HG02763 (cell line): ENCODE data around the gene DZIP1.
A peak's percentile ranks its signal among the peaks of the same experiment; 100 is the strongest.
"Not testable (repeated sequence)": the region's sequence is repeated elsewhere in the genome, so short reads cannot be mapped to it uniquely, and the experiment has no call there.

Source experiments
- ATAC-seq: cut with Tn5 transposase; IDR thresholded peaks from one replicate; pipeline ENCODE4 v1.9.1; 2021; ENCODE audit warnings: mild to moderate bottlenecking, moderate library complexity; ENCODE audit not compliant: unreplicated experiment

The DZIP1 gene

GRCh38 chr13:95605448-95606125, 38.9 kb downstream of the DZIP1 start:
- no peak for ATAC-seq

DNA sequence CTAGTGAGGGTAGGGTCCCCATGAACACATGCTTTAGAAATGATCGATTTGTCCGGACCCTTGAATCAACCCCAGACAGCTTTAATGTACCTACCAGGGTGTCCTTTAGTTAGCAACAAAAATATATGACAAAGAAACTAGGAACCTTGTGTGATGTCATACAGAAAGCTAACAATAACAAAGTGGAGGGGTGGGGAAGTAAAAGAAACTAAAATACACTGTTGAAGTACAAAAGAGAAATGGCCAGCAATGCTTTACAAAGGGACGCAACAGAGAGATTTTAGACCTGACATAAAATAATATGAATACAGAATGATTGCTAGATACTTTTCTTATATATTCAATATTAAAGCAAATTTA, 40.0 kb downstream of the DZIP1 start:
- no peak for ATAC-seq

DNA sequence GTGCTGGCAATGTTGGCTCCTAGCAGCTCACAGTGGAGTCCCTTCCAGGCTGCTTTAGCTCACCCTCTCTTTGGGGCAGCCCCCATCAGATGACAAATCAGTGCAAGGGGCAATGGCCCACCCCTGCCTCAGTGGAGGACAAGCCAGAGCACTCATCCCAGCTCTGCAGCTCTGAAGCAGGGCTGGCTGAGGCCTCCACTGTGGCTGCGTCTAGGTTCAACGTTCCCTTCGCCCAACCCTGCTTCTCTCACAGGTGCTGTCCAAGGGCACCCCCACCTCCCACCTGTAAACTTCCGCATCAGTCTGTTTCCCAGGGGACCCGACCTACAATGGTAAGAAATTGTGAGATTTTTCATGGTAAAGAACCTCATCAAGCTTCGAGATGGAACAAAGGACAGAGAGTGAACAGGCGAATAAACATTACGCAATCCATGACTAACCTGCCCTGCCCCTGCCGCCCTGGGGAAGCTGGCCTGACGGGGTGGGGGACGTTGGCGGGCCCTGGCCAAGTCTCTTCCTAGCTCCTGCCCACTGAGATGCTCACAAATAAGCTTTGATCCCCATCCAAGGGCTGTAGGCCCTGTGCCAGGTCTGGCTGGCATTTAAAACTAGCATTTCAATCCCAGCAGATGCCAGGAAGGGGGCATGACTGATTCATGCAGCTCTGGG, 40.5 kb downstream of the DZIP1 start:
- no peak for ATAC-seq

DNA sequence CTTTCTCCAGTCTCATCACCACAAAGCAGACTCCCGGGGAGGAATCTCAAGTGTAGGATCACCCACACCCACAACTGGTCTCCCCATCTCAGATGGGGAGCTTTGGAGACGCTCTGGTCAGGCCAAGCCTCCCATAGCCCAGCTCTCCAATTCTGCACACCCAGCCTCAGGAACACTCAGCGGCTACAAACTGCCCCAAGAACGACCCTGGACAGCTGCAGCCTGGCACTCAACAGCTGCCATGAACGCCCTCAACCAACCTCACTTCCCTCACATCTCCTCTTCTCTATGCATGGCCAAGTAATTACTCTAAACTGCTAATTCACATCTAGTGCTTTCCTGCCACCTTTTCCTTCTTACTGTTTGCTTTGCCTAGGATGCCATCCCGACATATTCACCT, 42.6 kb downstream of the DZIP1 start:
- ATAC-seq = no peak

DNA sequence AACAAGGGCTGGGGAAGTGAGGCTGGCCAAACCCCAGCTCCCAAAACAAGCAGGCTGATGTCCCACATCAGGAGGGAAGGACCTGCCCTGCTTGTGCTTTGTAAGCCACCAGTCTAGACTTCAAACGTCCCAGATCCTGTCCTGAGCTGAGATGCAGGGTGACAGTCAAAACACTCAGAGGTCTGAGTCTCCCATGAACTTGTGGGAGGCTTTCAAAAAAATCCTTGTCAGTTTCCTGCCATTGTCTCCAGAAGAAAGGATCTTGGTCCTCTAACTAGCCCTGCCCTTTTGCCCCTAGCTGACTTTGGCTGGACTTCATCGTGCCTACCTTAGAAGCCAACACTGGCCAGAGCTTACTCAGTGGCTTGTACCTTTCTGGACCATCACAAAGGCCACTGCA, 43.3 kb downstream of the DZIP1 start:
- no peak for ATAC-seq

GRCh38 chr13:95596701-95597100, 47.8 kb downstream of the DZIP1 start:
- no peak for ATAC-seq

- no peak for ATAC-seq
Observed at GRCh38 chr13:95593462-95593861, 51.0 kb downstream of the DZIP1 start.

DNA sequence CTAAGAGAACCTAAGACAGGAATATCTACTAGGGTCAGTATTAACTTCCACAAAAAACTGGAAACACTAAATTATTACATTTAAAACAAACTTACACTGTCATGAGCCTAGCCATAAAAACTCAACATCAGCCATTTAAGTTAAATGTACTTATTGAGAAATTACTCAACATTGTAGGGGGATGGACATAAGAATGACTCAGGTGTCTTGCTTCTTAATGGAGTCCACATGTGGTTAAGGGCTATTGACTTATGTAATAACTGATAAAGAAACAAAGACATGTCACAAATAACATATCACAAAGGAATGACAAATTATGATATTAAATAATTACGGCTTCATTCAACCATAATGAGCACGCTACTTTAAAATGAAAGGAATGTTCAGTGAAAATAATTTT, 55.8 kb downstream of the DZIP1 start:
- ATAC-seq = no peak

DNA sequence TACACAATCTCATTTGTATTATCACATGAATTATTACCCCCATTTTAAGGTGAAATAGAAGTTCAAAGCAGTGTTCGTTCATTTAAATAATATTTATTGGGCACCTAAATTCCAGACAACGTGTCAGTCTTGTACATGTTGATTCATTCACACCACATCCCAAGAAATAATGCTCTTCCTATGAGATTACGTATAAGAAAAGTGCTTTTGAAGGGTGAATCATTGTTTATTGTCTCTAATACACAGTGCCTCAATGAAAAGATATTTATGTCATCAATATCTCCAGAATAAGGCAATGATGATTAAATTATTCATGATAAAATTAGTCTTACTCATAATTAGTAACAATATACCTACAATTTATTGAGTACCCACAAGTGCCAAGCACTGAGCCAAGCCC, 56.4 kb downstream of the DZIP1 start:
- ATAC-seq = no peak

DNA sequence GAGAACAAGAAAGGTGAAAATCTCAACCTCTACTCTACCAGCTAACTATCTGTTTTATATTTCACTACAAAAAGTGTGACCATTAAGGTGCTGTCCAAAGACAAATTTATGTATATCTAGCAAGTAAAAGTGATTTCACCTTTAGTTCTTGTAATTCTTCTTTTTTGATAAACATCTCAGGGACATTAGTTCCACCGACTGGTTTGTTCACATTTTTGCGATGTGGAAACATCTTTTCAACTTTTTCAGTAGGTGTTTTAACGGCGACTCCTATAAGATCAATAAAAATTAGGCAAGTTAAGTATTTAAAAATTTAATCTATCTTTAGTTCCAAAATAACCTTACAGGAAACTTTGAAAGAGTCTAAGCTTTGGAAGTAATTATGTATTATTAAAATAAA, 58.6 kb downstream of the DZIP1 start:
- ATAC-seq = no peak

- peak; percentile 78 for ATAC-seq
Observed at GRCh38 chr13:95579303-95579702, 65.2 kb downstream of the DZIP1 start.

DNA sequence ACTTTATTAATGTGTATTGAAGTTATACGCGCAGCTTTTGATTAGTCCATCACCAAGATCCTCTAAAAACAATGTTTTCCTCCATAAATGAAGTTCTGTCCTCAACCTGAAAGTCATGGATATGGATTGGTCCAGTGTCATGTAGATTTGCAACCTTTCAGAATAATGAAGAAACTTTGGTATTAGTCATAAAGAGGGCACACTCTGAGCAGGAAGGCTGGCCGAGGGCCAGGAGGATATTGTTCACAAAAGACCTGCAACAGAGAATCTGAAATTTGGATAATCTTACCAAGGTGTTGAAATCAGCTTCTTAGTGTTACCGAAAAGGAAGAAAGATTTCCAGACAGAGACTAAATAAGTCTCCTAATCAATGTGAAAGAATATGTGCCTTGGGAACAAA, 71.3 kb downstream of the DZIP1 start:
- ATAC-seq = no peak

GRCh38 chr13:95571941-95572340, 72.6 kb downstream of the DZIP1 start:
- ATAC-seq = no peak

GRCh38 chr13:95570016-95570415, 74.5 kb downstream of the DZIP1 start:
- ATAC-seq = no peak

DNA sequence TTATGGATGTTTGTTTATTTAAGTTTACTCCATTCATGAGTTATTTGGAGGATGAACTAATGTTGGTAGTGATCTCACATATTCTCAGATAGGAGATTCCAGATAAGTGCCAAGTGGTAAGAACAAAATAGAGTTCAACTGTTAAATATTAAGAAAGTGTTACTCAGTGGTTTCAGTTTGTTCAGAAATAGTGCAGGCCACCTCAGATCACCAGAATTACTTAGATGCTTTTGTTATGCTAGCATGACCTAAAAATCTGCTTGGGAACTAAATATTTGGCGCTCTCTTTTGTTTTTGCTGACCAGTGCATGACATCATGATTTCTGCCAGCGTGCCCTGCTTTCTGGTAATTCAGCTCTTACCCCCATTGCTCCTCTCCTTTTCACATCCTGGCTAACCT, 76.4 kb downstream of the DZIP1 start:
- ATAC-seq = no peak

DNA sequence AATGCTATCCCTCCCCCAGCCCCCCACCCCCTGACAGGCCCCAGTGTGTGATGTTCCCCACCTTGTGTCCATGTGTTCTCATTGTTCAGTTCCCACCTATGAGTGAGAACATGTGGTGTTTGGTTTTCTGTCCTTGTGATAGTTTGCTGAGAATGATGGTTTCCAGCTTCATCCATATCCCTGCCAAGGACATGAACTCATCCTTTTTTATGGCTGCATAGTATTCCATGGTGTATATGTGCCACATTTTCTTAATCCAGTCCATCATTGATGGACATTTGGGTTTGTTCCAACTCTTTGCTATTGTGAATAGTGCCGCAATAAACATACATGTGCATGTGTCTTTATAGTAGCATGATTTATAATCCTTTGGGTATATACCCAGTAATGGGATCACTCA, 78.7 kb downstream of the DZIP1 start:
- ATAC-seq = not testable (repeated sequence)

GRCh38 chr13:95564733-95565291, 79.7 kb downstream of the DZIP1 start:
- ATAC-seq = no peak

- no peak for ATAC-seq
Observed at GRCh38 chr13:95564091-95564490, 80.4 kb downstream of the DZIP1 start.

DNA sequence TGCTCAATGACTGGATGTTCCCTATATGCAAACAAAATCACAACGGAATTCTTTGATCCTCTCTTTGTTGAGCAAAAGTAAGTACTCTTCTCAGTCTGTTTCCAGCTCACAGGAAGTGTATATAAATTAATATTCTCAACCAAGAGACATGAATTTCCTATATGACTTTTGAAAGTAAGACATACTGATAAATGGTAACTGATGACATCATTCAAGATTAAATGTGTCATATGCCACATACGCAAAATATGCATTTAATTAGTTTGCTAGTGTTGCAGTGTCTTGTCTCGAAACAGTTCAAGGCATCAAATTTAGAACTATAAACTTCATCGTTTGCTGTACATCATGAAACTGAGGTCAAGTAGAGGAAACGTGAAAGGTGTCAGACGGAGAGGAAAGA, 84.1 kb downstream of the DZIP1 start:
- no peak for ATAC-seq

DNA sequence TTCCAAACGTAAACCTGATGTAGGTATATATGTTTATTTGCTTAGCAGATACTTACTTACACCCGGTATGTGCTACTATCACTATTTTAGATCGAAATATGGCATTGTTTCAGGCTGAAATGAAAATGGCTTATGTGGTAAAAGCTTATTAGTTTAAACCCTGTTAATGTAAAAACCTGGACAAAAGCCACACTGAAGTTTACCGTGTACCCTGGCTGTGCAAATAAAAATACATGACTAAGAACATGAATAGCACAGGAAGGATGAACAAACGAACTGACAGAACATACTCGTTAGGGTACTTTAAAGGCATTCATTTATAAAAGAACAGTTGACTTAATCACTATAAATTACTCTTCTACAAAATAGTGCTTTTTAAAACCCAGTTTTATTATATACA, 85.4 kb downstream of the DZIP1 start:
- no peak for ATAC-seq

- no peak for ATAC-seq
Observed at GRCh38 chr13:95557013-95557412, 87.5 kb downstream of the DZIP1 start.

DNA sequence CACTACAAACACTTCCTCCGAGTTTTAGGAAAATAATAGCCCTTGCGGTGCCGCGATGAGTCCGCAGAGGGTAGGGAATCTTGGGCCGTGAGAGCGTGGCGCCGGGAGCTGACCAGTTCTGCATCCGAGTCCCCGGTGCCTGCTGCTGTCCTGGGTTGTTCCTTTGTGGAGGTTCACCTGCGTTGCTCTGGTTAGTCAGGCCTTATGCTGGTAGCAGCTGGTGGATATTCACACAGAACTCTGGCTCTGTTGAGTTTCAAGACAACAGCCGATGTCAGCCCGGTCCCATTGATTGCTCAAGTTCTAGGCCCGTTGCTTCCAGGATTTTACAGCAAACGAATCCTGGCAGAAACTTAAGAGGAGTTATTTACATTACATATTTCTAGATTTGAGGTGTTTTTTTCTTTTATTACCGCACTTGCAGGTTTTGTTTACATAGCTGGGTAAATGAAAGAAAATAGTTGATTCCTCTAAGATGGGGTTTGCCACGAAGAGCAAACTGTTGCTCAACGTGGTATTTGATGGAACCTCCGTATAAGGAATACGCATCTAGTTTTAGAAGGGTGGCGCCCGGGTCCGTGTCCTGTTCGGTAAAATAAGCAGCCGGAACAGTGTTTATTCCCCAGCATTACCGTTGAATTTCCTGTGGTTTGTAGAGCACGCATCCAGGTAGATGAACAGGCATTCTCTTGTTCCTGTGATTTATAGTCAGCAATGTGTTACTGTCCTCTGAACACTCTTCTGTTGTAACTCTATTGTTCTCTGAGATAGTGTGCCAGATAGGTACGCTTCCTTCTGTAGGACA, 90.7 kb downstream of the DZIP1 start:
- no peak for ATAC-seq
